ENCODE results near the gene MCM3.

The MCM3 gene

GRCh38 chr6:52245425-52245824 is 39.1 kb downstream of the MCM3 start:
- DNase-seq = no peak

GRCh38 chr6:52244400-52244799 is 40.1 kb downstream of the MCM3 start, which contains the start of gene IL17F:
Gene IL17F, minus strand, starts transcription at chr6:52244500. Its CDS starts 71 bp downstream, at chr6:52244429.
- no peak for DNase-seq

- no peak for DNase-seq
These were observed 41.2 kb downstream of the MCM3 start for GRCh38 chr6:52243282-52243893.

GRCh38 chr6:52241819-52242218 is 42.7 kb downstream of the MCM3 start:
- DNase-seq = no peak

DNA sequence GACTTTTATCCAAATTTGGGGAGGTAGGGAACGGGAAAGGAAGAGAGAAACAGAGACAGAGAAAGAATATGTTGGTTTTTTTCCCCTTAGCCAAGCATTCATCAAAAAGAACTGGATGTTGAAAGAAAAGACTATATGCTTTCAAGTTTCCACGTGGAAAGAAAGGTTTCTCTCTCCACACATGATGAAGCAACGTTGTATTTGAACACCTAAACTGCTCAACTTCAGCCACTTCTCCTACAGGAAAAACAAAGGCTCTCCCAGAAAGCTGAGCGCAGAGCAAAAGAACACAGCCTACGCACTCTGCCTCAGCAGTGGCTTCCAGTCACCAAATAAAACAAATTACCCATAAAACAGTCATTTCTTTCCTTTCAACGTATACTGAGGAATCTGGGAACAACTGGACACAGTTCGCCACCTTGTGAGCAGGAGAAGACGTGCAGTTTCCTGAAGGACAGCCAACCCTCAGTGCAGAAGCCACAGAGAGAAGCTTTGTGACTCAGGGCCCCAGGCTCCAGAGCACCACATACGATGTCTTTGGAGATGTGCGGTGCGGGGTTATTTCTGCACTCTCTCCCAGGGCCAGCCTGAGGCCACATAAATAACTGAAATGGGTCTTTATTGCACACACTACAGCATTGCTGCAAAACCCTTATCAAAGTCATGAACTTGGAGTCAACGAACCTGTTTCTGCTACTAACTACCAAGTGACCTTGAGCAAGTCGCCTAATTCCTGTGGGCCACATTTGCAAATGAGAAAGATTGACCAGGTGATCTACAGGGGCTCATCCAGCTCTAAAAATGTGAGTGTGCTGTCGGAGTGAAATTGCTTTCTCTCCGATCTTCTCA is 50.3 kb downstream of the MCM3 start:
- DNase-seq = peak; percentile 26

GRCh38 chr6:52233005-52233404 is 51.5 kb downstream of the MCM3 start:
- no peak for DNase-seq

DNA sequence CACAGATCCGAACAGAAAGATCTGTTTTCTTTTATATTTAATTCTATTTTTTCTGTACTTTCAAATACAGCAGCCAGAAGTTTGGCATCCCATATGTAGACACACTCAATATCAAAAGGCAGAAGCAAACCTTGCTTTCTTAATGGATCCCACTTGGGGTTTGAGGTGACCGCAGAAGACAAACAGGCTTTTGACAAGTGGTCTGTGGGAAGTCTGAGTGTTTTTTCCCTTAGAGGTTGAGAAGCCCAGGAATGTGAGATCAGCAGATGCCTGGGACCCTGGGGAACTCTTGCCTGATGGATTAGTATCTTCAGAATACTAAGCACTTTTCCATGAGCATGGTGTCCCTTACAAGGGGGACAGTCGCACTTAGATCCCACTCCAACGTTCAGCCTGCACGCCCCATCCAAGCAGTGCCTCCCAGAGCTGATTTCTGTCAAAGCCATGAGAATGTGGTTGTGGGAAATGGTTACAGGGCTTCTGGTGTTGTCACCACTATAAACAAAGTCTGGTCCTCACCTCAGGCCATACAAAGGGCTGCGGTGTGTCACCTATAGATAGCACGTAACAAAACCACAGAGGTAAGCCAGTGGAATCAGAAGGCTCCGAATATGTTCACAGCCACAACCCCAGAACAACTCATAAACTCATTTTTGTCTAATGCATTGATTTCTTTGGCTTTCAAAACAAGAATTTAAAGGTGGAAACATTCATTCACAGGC is 53.0 kb downstream of the MCM3 start:
- DNase-seq = no peak

DNA sequence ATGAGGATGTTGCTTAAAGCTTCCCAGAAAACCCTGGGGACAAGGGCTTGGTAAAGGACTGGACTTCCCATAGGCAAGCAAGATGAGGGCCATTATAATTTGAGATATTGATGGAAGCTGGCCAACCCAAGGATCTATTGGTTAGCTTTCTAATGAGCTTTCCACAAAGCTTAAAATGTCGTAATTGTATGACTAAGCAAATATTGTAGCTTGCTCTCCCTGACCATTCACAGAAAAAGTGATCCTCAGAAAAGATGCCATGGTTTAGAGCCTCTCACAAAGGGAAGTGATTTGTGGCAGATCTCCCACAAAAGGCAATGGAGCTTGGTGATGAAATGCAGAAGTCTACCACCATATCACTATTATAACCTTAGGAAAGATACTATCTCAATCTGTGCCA is 53.9 kb downstream of the MCM3 start:
- peak; percentile 73 for DNase-seq

- DNase-seq = peak; percentile 36
These were observed 57.0 kb downstream of the MCM3 start for GRCh38 chr6:52227495-52227894.

DNA sequence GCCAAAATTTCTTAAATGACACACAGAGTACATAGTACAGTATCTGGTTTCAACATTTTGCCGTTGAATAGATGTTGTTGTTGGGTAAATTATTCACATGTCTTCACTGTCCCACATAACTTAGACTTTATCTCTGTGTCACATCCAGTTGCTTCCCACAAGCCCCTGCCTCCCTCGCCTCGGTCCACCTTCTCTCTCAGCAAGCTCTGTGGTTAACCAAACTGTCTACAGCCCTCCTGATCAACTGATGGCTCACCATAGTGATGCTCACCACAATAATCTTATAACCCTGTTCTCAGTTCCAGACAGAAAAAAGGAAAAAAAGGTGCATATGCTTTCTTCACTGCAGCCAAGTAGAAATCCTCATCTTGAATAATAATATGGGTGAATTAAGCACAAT is 63.2 kb downstream of the MCM3 start:
- no peak for DNase-seq

DNA sequence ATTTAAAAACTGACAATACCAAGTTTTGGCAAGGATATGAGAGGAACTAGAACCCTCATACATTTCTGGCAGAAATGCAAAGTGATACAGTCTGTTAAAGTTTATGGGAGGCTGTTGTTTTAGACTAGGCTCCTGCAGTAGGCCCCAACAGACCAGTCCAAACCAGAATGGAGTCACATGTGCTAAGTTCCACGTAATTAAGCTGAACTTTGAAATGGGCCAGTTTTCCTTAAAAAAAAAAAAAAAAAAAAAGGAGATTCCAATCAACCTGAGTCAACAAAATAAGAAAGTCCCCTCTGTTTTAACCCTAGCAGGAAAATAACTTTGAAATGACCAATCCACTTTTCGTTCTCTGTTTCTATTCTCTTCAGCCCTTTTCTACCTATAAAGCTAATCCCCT is 66.8 kb downstream of the MCM3 start:
- no peak for DNase-seq

- DNase-seq = no peak
These were observed 67.5 kb downstream of the MCM3 start for GRCh38 chr6:52216932-52217575.

DNA sequence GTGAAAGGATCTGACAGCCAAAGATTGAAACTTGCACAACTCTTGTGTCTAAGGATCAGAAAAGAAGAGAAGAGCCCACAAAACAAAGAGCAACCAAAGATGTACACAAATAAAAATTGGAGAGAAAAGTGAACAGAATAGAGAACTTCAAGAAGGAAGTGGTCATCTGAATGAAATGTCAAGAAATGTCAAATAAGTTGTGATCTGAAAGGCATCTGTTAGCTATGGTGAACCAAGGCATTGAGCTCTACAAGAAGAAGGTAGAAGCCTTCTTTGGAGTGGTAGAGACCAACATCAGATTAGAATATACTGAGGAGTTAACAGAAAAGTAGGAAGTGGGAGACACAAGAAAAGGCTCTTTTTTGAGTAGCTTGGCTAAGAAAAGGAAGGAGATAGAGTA is 68.8 kb downstream of the MCM3 start:
- no peak for DNase-seq
